ENCODE measurements around the gene NUDT13. TPM values are rescaled to one million over a fixed set of nuclear protein-coding genes. Genes with fewer than 3 reads are reported as not detected.

Gene NUDT13
- 3.3 TPM for total RNA-seq (ENCODE audit: unreplicated experiment)
- long read RNA-seq, partial matches to known transcripts: 0 of 1 reads
- long read RNA-seq, other reads (novel, unspliced or antisense): 0 of 1 reads

DNA sequence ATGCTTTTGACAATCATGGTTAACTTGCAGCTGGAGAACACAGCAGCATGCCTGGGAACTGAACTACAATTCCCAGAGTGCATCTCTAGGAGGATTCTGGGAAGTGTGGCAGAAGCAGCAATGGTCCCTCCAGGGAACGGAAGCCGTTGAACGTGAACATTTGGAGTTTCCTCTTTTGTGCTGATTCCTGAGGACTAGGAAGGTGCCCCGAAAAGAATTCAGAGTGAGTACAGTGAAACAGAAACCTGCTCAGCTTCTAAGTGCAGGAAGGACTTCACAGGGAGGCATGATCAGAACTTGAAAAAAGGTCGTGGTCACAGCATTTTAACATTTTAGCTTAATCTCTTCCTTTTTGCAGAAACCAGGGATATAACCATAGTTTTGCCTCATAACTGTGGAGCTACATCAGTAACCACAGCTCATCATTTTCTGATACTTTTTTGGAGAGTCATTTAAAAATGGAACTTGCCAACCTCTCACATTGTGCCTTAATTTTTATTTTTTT is at the start of gene NUDT13:
Gene NUDT13, plus strand, starts transcription at position 111 of the 505 bp plus-strand sequence. CDS start 3,911 bp downstream, outside the sequence.
- H3K4me1 Mint-ChIP-seq (ENCODE audit: low read depth, unreplicated experiment): no peaks in the 10 kb centered on the region

GRCh38 chr10:73060738-73061635 is 49.3 kb upstream of the NUDT13 start:
- Mint-ChIP-seq H3K27ac (ENCODE audit: unreplicated experiment) (no peak overlapping the region), H3K4me3 (ENCODE audit: unreplicated experiment) (no peak overlapping the region), H3K27me3 (ENCODE audit: unreplicated experiment) (no peaks in the 10 kb centered on the region), H3K9me3 (ENCODE audit: unreplicated experiment) (no peaks in the 10 kb centered on the region), H3K4me1 (ENCODE audit: low read depth, unreplicated experiment) (no peaks in the 10 kb centered on the region), H3K36me3 (ENCODE audit: unreplicated experiment) (no peaks in the 10 kb centered on the region)
- no peak for DNase-seq
- TF ChIP-seq, protein P1, sequence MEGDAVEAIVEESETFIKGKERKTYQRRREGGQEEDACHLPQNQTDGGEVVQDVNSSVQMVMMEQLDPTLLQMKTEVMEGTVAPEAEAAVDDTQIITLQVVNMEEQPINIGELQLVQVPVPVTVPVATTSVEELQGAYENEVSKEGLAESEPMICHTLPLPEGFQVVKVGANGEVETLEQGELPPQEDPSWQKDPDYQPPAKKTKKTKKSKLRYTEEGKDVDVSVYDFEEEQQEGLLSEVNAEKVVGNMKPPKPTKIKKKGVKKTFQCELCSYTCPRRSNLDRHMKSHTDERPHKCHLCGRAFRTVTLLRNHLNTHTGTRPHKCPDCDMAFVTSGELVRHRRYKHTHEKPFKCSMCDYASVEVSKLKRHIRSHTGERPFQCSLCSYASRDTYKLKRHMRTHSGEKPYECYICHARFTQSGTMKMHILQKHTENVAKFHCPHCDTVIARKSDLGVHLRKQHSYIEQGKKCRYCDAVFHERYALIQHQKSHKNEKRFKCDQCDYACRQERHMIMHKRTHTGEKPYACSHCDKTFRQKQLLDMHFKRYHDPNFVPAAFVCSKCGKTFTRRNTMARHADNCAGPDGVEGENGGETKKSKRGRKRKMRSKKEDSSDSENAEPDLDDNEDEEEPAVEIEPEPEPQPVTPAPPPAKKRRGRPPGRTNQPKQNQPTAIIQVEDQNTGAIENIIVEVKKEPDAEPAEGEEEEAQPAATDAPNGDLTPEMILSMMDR (IDR thresholded peaks at IDR 0.05; ENCODE audit: partially characterized antibody, unreplicated experiment): peak; percentile 40

More for the DNA sequence above, at the start of gene NUDT13:
- Mint-ChIP-seq H3K27me3 (ENCODE audit: unreplicated experiment) (no peaks in the 10 kb centered on the region), H3K27ac (ENCODE audit: unreplicated experiment) (peak within 1 kb of the TSS; percentile 91), H3K4me3 (ENCODE audit: unreplicated experiment) (peak within 1 kb of the TSS; percentile 96), H3K36me3 (ENCODE audit: unreplicated experiment) (peaks cover 6% of the 10 kb centered on the region), H3K9me3 (ENCODE audit: unreplicated experiment) (no peaks in the 10 kb centered on the region)
- TF ChIP-seq, protein P1 (IDR thresholded peaks at IDR 0.05; ENCODE audit: partially characterized antibody, unreplicated experiment): no peak
- peak; percentile 57 for DNase-seq

GRCh38 chr10:73061743-73062142 is 48.5 kb upstream of the NUDT13 start:
- no peaks in the 10 kb centered on the region for H3K36me3 Mint-ChIP-seq (ENCODE audit: unreplicated experiment)
- H3K9me3 Mint-ChIP-seq (ENCODE audit: unreplicated experiment): no peaks in the 10 kb centered on the region
- H3K27me3 Mint-ChIP-seq (ENCODE audit: unreplicated experiment): no peaks in the 10 kb centered on the region
- H3K4me3 Mint-ChIP-seq (ENCODE audit: unreplicated experiment): no peak overlapping the region
- DNase-seq: no peak
- no peak overlapping the region for H3K27ac Mint-ChIP-seq (ENCODE audit: unreplicated experiment)
- no peaks in the 10 kb centered on the region for H3K4me1 Mint-ChIP-seq (ENCODE audit: low read depth, unreplicated experiment)
- TF ChIP-seq, protein P1 (IDR thresholded peaks at IDR 0.05; ENCODE audit: partially characterized antibody, unreplicated experiment): no peak

GRCh38 chr10:73065441-73065840 is 44.8 kb upstream of the NUDT13 start:
- no peak overlapping the region for H3K4me3 Mint-ChIP-seq (ENCODE audit: unreplicated experiment)
- H3K27me3 Mint-ChIP-seq (ENCODE audit: unreplicated experiment): no peaks in the 10 kb centered on the region
- no peak overlapping the region for H3K27ac Mint-ChIP-seq (ENCODE audit: unreplicated experiment)
- TF ChIP-seq, protein P1 (IDR thresholded peaks at IDR 0.05; ENCODE audit: partially characterized antibody, unreplicated experiment): no peak
- no peaks in the 10 kb centered on the region for H3K4me1 Mint-ChIP-seq (ENCODE audit: low read depth, unreplicated experiment)
- no peaks in the 10 kb centered on the region for H3K9me3 Mint-ChIP-seq (ENCODE audit: unreplicated experiment)
- DNase-seq: no peak
- H3K36me3 Mint-ChIP-seq (ENCODE audit: unreplicated experiment): no peaks in the 10 kb centered on the region

GRCh38 chr10:73073627-73074026 is 36.6 kb upstream of the NUDT13 start:
- Mint-ChIP-seq H3K36me3 (ENCODE audit: unreplicated experiment) (no peaks in the 10 kb centered on the region), H3K9me3 (ENCODE audit: unreplicated experiment) (no peaks in the 10 kb centered on the region), H3K4me1 (ENCODE audit: low read depth, unreplicated experiment) (no peaks in the 10 kb centered on the region), H3K4me3 (ENCODE audit: unreplicated experiment) (no peak overlapping the region), H3K27ac (ENCODE audit: unreplicated experiment) (no peak overlapping the region), H3K27me3 (ENCODE audit: unreplicated experiment) (no peaks in the 10 kb centered on the region)
- TF ChIP-seq, protein P1 (IDR thresholded peaks at IDR 0.05; ENCODE audit: partially characterized antibody, unreplicated experiment): no peak
- DNase-seq: no peak
